IMR-90 (cell line): ENCODE data around the gene HOXB8. TPM values are rescaled to one million over a fixed set of nuclear protein-coding genes. Genes with fewer than 3 reads are reported as not detected.

ENCODE experiments used
- ATAC-seq: fragments of 200-7000 bp; cut with Tn5 transposase; 2 replicates; pipeline ENCODE4 v1.9.1; 2020; ENCODE audit warnings: low read depth, mild to moderate bottlenecking, moderate library complexity
- BruUV-seq: library from RNA; stranded (reverse); fragments of 400-500 nt; replicated peaks from 2 replicates; lab custom pipeline; 2021; lab: Mats Ljungman, UMichigan
- CTCF ChIA-PET: fragments of 300-600 bp; formaldehyde crosslinking; extraction: SDS; loops from one replicate; lab custom pipeline; 2021; ENCODE audit warnings: antibody characterized with exemption; lab: Yijun Ruan, JAX
- POLR2A ChIA-PET: fragments of 300-600 bp; sonication (Branson Sonifier 250); formaldehyde crosslinking; loops from one replicate; lab custom pipeline; 2022; ENCODE audit warnings: antibody characterized with exemption; ENCODE audit not compliant: unreplicated experiment; lab: Charles Lee
- DNase-seq: peaks from one replicate; pipeline ENCODE4 v3.0.0; 2013
- H2AFZ ChIP-seq: replicated peaks from 2 replicates; pipeline ENCODE3; 2013; ENCODE audit warnings: low read length, mild to moderate bottlenecking; ENCODE audit not compliant: poor library complexity
- H2AK5ac ChIP-seq: 2 replicates; pipeline ENCODE4 v1.6.1; 2013; ENCODE audit warnings: low read depth, low read length, inconsistent platforms
- H2AK9ac ChIP-seq: replicated peaks from 2 replicates; pipeline ENCODE3; 2013; ENCODE audit warnings: mild to moderate bottlenecking, low read depth, low read length, moderate library complexity; ENCODE audit not compliant: poor library complexity
- H2BK120ac ChIP-seq: 2 replicates; pipeline ENCODE4 v1.6.1; 2013; ENCODE audit warnings: low read depth, low read length, inconsistent platforms
- H2BK15ac ChIP-seq: 3 replicates; pipeline ENCODE4 v1.6.1; 2013; ENCODE audit warnings: low read depth, low read length, inconsistent platforms
- H2BK20ac ChIP-seq: 2 replicates; pipeline ENCODE4 v1.6.1; 2013; ENCODE audit warnings: low read depth, mild to moderate bottlenecking, inconsistent platforms, low read length, moderate library complexity
- H2BK5ac ChIP-seq: 2 replicates; pipeline ENCODE4 v1.6.1; 2013; ENCODE audit warnings: mild to moderate bottlenecking, low read depth, low read length, inconsistent platforms; ENCODE audit not compliant: poor library complexity, severe bottlenecking
- H3K14ac ChIP-seq: replicated peaks from 2 replicates; pipeline ENCODE4 v1.6.1; 2013; ENCODE audit warnings: low read depth, low read length, inconsistent platforms
- H3K18ac ChIP-seq: 2 replicates; pipeline ENCODE4 v1.6.1; 2013; ENCODE audit warnings: low read depth, low read length, control low read depth
- H3K23ac ChIP-seq: 2 replicates; pipeline ENCODE4 v1.6.1; 2013; ENCODE audit warnings: low read depth, low read length, inconsistent platforms
- H3K27ac ChIP-seq: 2 replicates; pipeline ENCODE4 v1.5.1; 2013; ENCODE audit warnings: mild to moderate bottlenecking, control low read depth, low read length; ENCODE audit not compliant: insufficient read depth
- H3K27me3 ChIP-seq: 2 replicates; pipeline ENCODE4 v1.6.1; 2013; ENCODE audit warnings: low read length; ENCODE audit not compliant: control insufficient read depth, insufficient read depth
- H3K36me3 ChIP-seq: 2 replicates; pipeline ENCODE4 v1.6.1; 2013; ENCODE audit warnings: low read length, mixed read lengths; ENCODE audit not compliant: control insufficient read depth, insufficient read depth
- H3K4ac ChIP-seq: 2 replicates; pipeline ENCODE4 v1.6.1; 2013; ENCODE audit warnings: low read depth, low read length, inconsistent platforms
- H3K4me1 ChIP-seq: 2 replicates; pipeline ENCODE4 v1.6.1; 2013; ENCODE audit warnings: low read length, mixed read lengths; ENCODE audit not compliant: control insufficient read depth, insufficient read depth
- H3K4me2 ChIP-seq: 2 replicates; pipeline ENCODE4 v1.6.1; 2013; ENCODE audit warnings: low read depth, mild to moderate bottlenecking, control low read depth, low read length, moderate library complexity
- H3K4me3 ChIP-seq: 2 replicates; pipeline ENCODE4 v1.5.1; 2013; ENCODE audit warnings: low read depth, mild to moderate bottlenecking, control low read depth, low read length, moderate library complexity; ENCODE audit not compliant: insufficient read depth
- H3K56ac ChIP-seq: 2 replicates; pipeline ENCODE4 v1.6.1; 2013; ENCODE audit warnings: low read length, inconsistent platforms; ENCODE audit not compliant: insufficient read depth; ENCODE audit errors: extremely low read depth
- H3K79me1 ChIP-seq, 2 experiments: 2 replicates each; pipeline ENCODE4 v1.6.1; 2013; ENCODE audit warnings: low read length in 2 of 2, inconsistent platforms in 1 of 2, low read depth in 1 of 2
- H3K9ac ChIP-seq: 2 replicates; pipeline ENCODE4 v1.6.1; 2013; ENCODE audit warnings: low read depth, low read length, control low read depth
- H3K9me1 ChIP-seq: 2 replicates; pipeline ENCODE4 v1.6.1; 2013; ENCODE audit warnings: low read length, inconsistent platforms; ENCODE audit not compliant: insufficient read depth
- H3K9me3 ChIP-seq: 2 replicates; pipeline ENCODE4 v1.6.1; 2013; ENCODE audit warnings: low read length; ENCODE audit not compliant: control insufficient read depth, insufficient read depth
- H4K20me1 ChIP-seq: 2 replicates; pipeline ENCODE4 v1.6.1; 2013; ENCODE audit warnings: low read length, inconsistent platforms; ENCODE audit not compliant: insufficient read depth
- H4K5ac ChIP-seq: 2 replicates; pipeline ENCODE4 v1.6.1; 2013; ENCODE audit warnings: mild to moderate bottlenecking, low read depth, low read length, control low read depth
- H4K8ac ChIP-seq, 2 experiments: 2 replicates each; pipeline ENCODE4 v1.6.1; 2013; ENCODE audit warnings: low read depth in 2 of 2, low read length in 2 of 2, control low read depth in 1 of 2, inconsistent platforms in 1 of 2
- H4K91ac ChIP-seq: 2 replicates; pipeline ENCODE4 v1.6.1; 2013; ENCODE audit warnings: low read depth, low read length, inconsistent platforms; ENCODE audit not compliant: insufficient read depth
- CEBPB ChIP-seq: IDR thresholded peaks from 2 replicates; pipeline ENCODE4 v1.6.1; 2012; ENCODE audit warnings: low read depth, low read length, improper control_type of control experiment
- CHD1 ChIP-seq: IDR thresholded peaks from 2 replicates; pipeline ENCODE4 v1.6.1; 2012; ENCODE audit warnings: low read depth, low read length, improper control_type of control experiment
- FOS ChIP-seq: fragments of 150-350 bp; IDR thresholded peaks from 2 replicates; pipeline ENCODE4 v1.6.1; 2016; ENCODE audit warnings: low read depth, low read length
- MAFK ChIP-seq: IDR thresholded peaks from 2 replicates; pipeline ENCODE4 v1.6.1; 2012; ENCODE audit warnings: low read depth, low read length, improper control_type of control experiment
- MAZ ChIP-seq: IDR thresholded peaks from 2 replicates; pipeline ENCODE4 v1.6.1; 2012; ENCODE audit warnings: low read depth, mild to moderate bottlenecking, low read length, improper control_type of control experiment, moderate library complexity, borderline replicate concordance
- MXI1 ChIP-seq: IDR thresholded peaks from 2 replicates; pipeline ENCODE4 v1.6.1; 2012; ENCODE audit warnings: low read depth, mild to moderate bottlenecking, low read length, moderate library complexity, borderline replicate concordance
- NFE2L2 ChIP-seq: fragments of 150-350 bp; IDR thresholded peaks from 2 replicates; pipeline ENCODE4 v1.6.1; 2016; ENCODE audit warnings: low read depth, mild to moderate bottlenecking, low read length
- POLR2A ChIP-seq: IDR thresholded peaks from 2 replicates; pipeline ENCODE4 v1.6.1; 2012; ENCODE audit warnings: mild to moderate bottlenecking, low read depth, low read length
- RAD21 ChIP-seq: IDR thresholded peaks from 2 replicates; pipeline ENCODE4 v1.6.1; 2012; ENCODE audit warnings: low read length, improper control_type of control experiment
- RCOR1 ChIP-seq: IDR thresholded peaks from 2 replicates; pipeline ENCODE4 v1.6.1; 2012; ENCODE audit warnings: mild to moderate bottlenecking, low read length, improper control_type of control experiment; ENCODE audit not compliant: insufficient replicate concordance
- RFX5 ChIP-seq: IDR thresholded peaks from 2 replicates; pipeline ENCODE4 v1.8.0; 2012; ENCODE audit warnings: low read depth, mild to moderate bottlenecking, low read length, moderate library complexity
- SMC3 ChIP-seq: fragments of 150-350 bp; IDR thresholded peaks from 2 replicates; pipeline ENCODE4 v1.6.1; 2016; ENCODE audit warnings: low read depth, mild to moderate bottlenecking, antibody characterized with exemption, low read length, moderate library complexity
- WGBS, 2 experiments: methylation state at CpG; one replicate each; pipeline versions ENCODE4 v1.1.5 to v1.1.7; 2013; ENCODE audit warnings: missing lambda C conversion rate in 2 of 2; ENCODE audit not compliant: insufficient read length in 1 of 2; ENCODE audit errors: extremely low coverage in 2 of 2; 5-methylcytosine and 5-hydroxymethylcytosine counted together
- dilution Hi-C: fragments of 300-500 bp; cut with HindIII; formaldehyde crosslinking; loops from one replicate; pipeline ENCODE4 v1.14.3; 2018; ENCODE audit warnings: low sequenced_read_pairs; ENCODE audit not compliant: unreplicated experiment
- in situ Hi-C: fragments of 300-500 bp; cut with MboI; formaldehyde crosslinking; loops from 3 replicates; pipeline ENCODE4 v1.14.3; 2019; ENCODE audit warnings: low sequenced_read_pairs, inconsistent platforms, mixed read lengths
- intact Hi-C: fragments of 100-400 bp; cut with micrococcal nuclease; formaldehyde crosslinking; loops from 2 replicates; pipeline ENCODE4 v1.10.0; 2022
- polyA plus RNA-seq, 3 experiments: library from polyadenylated mRNA; depleted of rRNA; stranded (reverse); fragments of >200 nt; gene quantifications; 2 replicates each; pipeline ENCODE4 v1.2.3, GENCODE V29; 2012; ENCODE audit warnings: low replicate concordance in 1 of 3
- total RNA-seq: library from RNA; depleted of rRNA; stranded (reverse); fragments of >200 nt; gene quantifications from 2 replicates; pipeline ENCODE4 v1.2.3, GENCODE V29; 2012
- TF ChIP-seq, protein P1 (sequence below): fragments of 150-350 bp; IDR thresholded peaks from 2 replicates; pipeline ENCODE4 v1.6.1; 2016; ENCODE audit warnings: low read depth, mild to moderate bottlenecking, low read length, moderate library complexity, borderline replicate concordance
- TF ChIP-seq, protein P2 (sequence below): conservative IDR thresholded peaks from 2 replicates; pipeline ENCODE4 v1.5.1; 2012; ENCODE audit warnings: mild to moderate bottlenecking, low read depth, low read length, improper control_type of control experiment

Gene HOXB8
- total and polyA plus RNA-seq, 2 of the 4 experiments (the other 2 are of a cell fraction): 0.54 to 5.3 TPM

DNA sequence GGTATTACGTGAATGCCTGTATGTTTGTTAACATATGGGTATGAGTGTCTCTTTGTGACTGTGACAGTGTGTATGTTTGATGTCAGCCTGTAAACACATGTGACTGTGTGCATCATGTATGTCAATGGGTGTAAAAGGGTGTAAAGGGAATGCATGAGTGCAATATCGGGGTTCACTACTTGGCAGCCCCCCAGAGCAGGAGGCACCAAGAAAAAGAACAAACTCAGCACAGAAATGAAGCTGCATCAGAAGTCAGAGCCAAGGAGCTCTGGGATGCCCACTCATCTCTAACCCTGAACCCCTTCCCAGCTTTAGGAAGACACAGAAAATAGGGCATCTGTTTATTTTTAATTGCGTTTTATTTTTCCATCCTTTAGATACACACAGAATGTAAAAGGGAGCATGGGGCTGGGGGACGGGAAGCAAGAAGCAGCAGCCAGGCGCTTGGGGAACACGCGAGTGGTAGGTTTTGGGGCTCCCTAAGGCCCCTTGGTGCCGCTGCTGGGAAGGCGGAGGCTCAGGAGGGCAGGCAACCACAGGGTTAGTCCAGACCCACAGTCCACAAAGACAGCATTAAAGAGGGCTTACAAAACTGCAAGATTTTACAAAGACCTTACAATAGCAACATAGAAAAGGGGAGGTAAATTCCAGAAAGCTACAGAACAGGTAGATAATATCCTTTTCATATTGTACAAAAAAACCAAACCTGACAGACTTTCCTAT lies 8.0 kb downstream of the HOXB8 start:
- Histone ChIP-seq H2BK120ac (no peak overlapping the region), H3K18ac (no peak overlapping the region), H3K4me1 (peaks cover 14% of the 10 kb centered on the region), H4K20me1 (0 out of 2 replicates have a peak, but pooled peaks cover 3% of the 10 kb centered on the region), H3K23ac (no peak overlapping the region), H2AFZ (no peak overlapping the region), H3K14ac (no peak overlapping the region), H3K9me3 (no peaks in the 10 kb centered on the region), H2BK15ac (no peak overlapping the region), H3K4me3 (no peak overlapping the region), H3K27me3 (no peaks in the 10 kb centered on the region), H3K56ac (no peak overlapping the region), H3K9ac (no peak overlapping the region), H4K5ac (no peak overlapping the region), H3K79me1 (peaks cover 9 to 41% of the 10 kb centered on the region in 2 experiments; a peak in 3 of 4 replicates), H3K9me1 (0 out of 2 replicates have a peak, but pooled peaks cover 3% of the 10 kb centered on the region), H2BK20ac (no peak overlapping the region), H3K4ac (no peak overlapping the region), H3K4me2 (no peak overlapping the region), H4K8ac (no peak overlapping the region), H3K36me3 (peaks cover 7% of the 10 kb centered on the region), H2AK5ac (no peak overlapping the region), H2BK5ac (no peak overlapping the region), H2AK9ac (no peak overlapping the region), H4K91ac (no peak overlapping the region), H3K27ac (no peak overlapping the region)
- 89% methylated on average over 1 of the region's 9 CpGs; no CpG with 5 or more reads in 1 of the 2 experiments for WGBS, 2 experiments
- in situ Hi-C loops (no loop called here), dilution Hi-C loops (no loop called here), intact Hi-C loops (no loop called here)
- ChIA-PET POLR2A (no interaction called here), CTCF (interaction anchor here (0.6 kb wide), 1 partner anchor 300 kb away, joined by 3 read pairs; no protein-coding TSS in a partner anchor)
- TF ChIP-seq MAZ (no peak), NFE2L2 (no peak), FOS (no peak), RCOR1 (no peak), MAFK (no peak), RAD21 (no peak), CEBPB (no peak), SMC3 (no peak), CHD1 (no peak), RFX5 (no peak), POLR2A (no peak), MXI1 (no peak)
- TF ChIP-seq, protein P1, sequence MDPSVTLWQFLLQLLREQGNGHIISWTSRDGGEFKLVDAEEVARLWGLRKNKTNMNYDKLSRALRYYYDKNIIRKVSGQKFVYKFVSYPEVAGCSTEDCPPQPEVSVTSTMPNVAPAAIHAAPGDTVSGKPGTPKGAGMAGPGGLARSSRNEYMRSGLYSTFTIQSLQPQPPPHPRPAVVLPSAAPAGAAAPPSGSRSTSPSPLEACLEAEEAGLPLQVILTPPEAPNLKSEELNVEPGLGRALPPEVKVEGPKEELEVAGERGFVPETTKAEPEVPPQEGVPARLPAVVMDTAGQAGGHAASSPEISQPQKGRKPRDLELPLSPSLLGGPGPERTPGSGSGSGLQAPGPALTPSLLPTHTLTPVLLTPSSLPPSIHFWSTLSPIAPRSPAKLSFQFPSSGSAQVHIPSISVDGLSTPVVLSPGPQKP: no peak
- TF ChIP-seq, protein P2, sequence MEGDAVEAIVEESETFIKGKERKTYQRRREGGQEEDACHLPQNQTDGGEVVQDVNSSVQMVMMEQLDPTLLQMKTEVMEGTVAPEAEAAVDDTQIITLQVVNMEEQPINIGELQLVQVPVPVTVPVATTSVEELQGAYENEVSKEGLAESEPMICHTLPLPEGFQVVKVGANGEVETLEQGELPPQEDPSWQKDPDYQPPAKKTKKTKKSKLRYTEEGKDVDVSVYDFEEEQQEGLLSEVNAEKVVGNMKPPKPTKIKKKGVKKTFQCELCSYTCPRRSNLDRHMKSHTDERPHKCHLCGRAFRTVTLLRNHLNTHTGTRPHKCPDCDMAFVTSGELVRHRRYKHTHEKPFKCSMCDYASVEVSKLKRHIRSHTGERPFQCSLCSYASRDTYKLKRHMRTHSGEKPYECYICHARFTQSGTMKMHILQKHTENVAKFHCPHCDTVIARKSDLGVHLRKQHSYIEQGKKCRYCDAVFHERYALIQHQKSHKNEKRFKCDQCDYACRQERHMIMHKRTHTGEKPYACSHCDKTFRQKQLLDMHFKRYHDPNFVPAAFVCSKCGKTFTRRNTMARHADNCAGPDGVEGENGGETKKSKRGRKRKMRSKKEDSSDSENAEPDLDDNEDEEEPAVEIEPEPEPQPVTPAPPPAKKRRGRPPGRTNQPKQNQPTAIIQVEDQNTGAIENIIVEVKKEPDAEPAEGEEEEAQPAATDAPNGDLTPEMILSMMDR: no peak
- DNase-seq: no peak
- ATAC-seq: no peak
- no TSS peak for BruUV-seq
